HG03520 (cell line): ENCODE data around the gene METTL14.
"Not testable (repeated sequence)": the region's sequence is repeated elsewhere in the genome, so short reads cannot be mapped to it uniquely, and the experiment has no call there.

Experiments used
- ATAC-seq: cut with Tn5 transposase; IDR thresholded peaks from one replicate; pipeline ENCODE4 v1.9.1; 2021; ENCODE audit warnings: mild to moderate bottlenecking, moderate library complexity; ENCODE audit not compliant: unreplicated experiment

METTL14 gene

GRCh38 chr4:118684873-118685811 is at the start of gene METTL14:
TSS of gene METTL14 (plus strand) at chr4:118685392. CDS start at chr4:118685535, 143 bp downstream.
- peak; percentile 99 for ATAC-seq

- ATAC-seq: not testable (repeated sequence)
These were observed 49.1 kb upstream of the METTL14 start for GRCh38 chr4:118636126-118636525.

- ATAC-seq: not testable (repeated sequence)
These were observed 20.5 kb upstream of the METTL14 start for GRCh38 chr4:118664665-118665064.

DNA sequence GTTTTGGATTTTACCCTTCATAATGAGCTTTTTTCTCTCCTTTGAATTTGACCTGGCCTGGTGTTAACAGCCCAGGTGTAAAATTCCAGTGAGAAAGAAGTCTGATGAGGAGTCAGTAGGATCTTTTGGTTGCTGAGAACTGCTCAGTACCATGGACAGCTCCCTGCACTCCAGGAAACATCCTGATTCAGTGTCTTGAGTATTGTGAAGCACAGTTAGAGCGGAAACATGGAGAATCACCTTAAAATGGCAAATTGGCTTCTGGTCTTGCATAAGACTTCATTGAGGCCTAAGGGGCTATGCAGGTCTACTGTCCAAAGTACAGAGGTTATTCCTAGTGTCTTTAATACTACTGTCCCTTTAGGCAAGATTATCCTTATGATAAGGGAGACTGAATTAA is 16.0 kb upstream of the METTL14 start:
- not testable (repeated sequence) for ATAC-seq

- ATAC-seq: not testable (repeated sequence)
These were observed 14.2 kb upstream of the METTL14 start for GRCh38 chr4:118670968-118671367.

GRCh38 chr4:118676128-118676527 is 9.1 kb upstream of the METTL14 start:
- ATAC-seq: no peak

DNA sequence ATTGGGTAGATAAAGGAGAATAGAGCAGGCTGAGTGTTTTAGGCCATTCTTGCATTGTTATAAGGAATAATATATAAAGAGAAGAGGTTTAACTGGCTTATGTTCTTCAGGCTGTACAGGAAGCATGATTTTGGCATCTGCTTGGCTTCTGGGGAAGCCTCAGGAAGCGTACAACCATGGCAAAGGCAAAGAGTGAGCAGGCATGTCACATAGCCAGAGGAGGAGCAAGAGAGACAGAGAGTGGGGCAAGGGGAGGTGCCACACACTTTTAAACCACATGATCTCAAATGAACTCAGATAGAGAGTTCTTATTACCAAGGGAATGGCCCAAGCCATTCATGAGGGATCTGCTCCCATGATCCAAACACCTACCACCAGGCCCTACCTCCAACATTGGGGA is 4.4 kb upstream of the METTL14 start:
- no peak for ATAC-seq

DNA sequence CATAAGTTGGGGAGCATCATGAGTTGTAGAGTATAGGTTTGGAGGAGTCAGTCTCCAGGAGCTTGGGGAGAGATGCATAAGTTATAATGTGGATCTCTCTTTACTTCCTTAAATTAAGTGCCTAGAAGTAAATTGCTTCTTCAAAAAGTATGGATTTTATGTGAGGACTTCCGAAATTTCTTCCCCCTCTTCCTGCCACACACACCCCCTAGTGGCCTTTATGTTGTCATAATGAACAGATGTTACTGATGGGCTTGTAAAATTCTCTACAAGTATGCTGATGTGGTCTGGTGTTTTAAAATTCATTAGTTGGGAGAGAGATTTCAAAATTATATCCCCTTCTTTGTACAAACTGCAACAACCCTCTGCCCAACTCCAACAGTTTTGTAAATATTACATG is 2.3 kb upstream of the METTL14 start:
- ATAC-seq: no peak

DNA sequence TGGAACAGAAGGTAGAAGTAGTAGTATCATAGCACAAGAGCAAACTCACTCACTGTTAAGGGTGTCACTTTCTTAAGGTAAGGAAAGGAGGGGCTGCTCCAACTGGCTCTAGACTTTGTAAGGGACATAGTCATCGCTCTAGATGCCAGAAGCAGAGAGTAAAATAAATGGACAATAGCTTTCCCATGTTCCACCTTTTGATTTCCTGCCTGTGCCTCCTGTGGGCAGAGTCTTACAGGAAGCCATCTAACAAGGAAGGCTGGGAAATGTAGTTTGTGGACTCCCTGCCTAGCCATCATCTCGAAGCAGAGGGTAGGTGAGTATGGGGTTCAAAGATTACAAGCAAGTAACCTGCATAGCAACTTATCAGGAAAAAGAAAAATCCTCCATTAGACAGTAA is 1.7 kb upstream of the METTL14 start:
- ATAC-seq: no peak

- no peak for ATAC-seq
These were observed 17.9 kb downstream of the METTL14 start for GRCh38 chr4:118703118-118703517.

GRCh38 chr4:118711052-118711451 is 25.9 kb downstream of the METTL14 start:
- ATAC-seq: no peak

DNA sequence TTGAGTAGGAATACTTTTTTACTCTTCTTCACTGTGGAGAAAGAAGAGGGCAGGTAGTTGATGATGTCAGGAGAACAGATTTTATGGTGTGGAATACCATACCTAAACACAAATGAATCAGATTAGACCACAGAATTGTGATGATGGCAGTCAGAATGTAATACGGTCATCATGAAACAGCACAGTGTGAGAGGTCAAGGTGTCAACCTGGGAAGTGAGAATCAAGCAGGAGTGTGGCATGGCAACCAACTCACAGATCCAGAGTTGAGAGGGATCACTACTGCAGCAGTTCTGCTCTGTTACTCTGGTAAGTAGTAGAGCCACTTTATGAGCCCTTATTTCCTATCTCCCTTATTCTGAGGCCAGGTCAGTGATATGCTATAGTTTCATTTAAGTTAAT is 27.7 kb downstream of the METTL14 start:
- ATAC-seq: peak; percentile 43

DNA sequence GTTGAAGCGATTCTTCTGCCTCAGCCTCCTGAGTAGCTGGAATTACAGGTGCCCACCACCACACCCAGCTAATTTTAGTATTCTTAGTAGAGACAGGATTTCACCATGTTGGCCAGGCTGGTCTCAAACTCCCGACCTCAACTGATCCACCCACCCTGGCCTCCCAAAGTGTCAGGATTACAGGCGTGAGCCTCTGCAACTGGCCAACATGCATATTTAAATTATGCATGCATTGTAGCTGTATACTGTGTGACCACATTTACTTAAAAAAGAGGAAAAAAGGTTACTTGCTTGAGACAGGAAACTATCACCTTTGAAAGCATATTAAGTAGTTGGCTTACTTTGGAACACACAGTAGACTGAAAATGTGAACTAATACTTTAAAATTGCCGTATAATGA is 29.5 kb downstream of the METTL14 start:
- ATAC-seq: no peak

GRCh38 chr4:118716304-118716703 is 31.1 kb downstream of the METTL14 start:
- ATAC-seq: no peak

- no peak for ATAC-seq
These were observed 33.4 kb downstream of the METTL14 start for GRCh38 chr4:118718511-118719170.

GRCh38 chr4:118721752-118722151 is 36.6 kb downstream of the METTL14 start:
- ATAC-seq: no peak

- no peak for ATAC-seq
These were observed 38.2 kb downstream of the METTL14 start for GRCh38 chr4:118723369-118723768.

DNA sequence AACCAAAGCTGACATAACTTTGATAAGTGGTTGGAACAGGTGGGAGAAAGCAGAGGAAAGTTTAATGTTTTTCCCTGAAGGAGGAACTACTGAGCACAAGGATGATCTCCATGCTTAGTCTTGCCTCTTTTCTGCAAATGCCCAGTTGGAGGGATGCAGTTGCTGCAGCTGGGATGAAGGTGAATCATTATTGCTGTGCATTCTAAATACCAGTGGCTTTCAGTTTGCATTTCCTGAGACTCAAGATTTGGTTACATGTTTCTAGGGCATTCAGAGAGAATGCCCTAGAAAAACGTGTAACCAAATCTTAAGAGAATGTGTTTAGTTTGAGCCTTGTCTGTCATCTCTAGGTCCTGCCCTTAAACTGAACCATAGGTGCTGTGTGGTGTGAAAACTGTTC is 42.2 kb downstream of the METTL14 start:
- no peak for ATAC-seq

DNA sequence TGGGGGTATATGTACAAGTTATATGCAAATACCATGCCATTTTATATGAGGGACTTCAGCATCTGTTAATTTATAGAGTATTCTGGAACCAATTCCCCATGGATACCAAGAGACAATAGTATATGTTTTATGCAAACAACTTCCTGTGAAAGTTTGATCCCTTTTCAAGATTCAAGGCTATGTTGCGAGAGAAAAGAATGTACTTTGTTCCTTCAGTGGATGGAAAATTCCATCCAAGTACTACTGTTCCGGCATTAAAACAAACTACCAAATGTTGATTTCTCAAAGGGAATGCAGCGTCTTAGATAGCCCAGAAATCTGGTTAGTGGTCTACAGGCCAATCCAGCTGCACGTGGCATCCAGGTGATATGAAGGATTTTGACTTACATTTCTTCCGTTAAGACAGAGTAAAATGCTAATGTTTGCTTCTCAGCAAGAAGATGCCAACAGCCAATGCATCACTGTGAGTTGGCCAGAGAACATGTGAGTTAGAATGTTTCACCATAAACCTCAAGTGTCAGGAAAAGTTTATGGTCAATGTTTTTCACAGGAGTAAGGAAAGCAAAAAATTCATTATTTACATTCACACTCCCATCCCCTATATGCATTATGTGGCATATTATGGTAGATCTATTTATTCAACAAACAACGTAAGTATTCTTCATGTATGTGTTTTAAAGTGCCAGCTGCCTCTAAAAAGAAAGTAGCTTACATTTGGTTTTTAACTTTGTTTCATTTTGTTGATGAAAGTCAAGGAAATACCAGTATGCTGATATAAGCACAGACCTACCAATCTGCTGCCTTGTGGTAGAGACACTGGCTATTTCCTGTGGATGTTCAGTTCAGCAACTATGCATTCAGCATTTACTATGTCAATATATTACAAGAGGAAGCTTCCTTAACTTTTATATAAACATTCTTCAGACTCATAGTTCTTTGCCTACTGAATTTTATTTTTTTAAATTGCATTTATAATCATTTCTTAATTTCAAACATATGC is 44.4 kb downstream of the METTL14 start:
- no peak for ATAC-seq

DNA sequence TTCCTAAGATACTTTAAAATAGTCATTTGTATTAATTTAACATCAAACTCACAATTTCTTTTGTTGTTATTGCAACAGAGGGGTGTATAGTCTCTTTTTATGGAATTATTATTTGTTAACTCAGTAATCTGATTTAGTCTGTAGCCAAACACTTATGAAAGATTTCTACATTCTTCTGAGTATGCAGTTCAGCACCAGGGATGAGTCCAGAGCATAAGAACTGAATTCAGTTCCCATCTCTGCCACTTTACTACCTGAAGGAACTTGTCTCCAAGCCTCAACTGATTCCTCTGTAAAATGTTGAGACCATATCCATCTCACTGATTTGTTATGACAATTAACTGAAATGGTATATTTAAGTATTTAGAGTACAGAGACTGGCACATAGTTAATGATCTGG is 45.5 kb downstream of the METTL14 start:
- no peak for ATAC-seq
